HFFc6 (cell line): ENCODE data around the gene PEF1. TPM values are rescaled to one million over a fixed set of nuclear protein-coding genes. Genes with fewer than 3 reads are reported as not detected.

Experiments
- DNase-seq: peaks from one replicate; pipeline ENCODE4 v3.0.0-alpha.2; 2018
- H3K27ac Mint-ChIP-seq: 2 replicates; pipeline ENCODE4 v1.8.0; 2020; ENCODE audit warnings: mild to moderate bottlenecking, mixed read lengths
- H3K27me3 Mint-ChIP-seq: 2 replicates; pipeline ENCODE4 v1.8.0; 2021; ENCODE audit warnings: mild to moderate bottlenecking, moderate library complexity, mixed read lengths; ENCODE audit not compliant: insufficient read depth
- H3K36me3 Mint-ChIP-seq: 2 replicates; pipeline ENCODE4 v1.8.0; 2021; ENCODE audit warnings: low read depth, mixed read lengths
- H3K4me1 Mint-ChIP-seq: 2 replicates; pipeline ENCODE4 v1.8.0; 2020; ENCODE audit warnings: low read depth, mixed read lengths
- H3K4me3 Mint-ChIP-seq: 2 replicates; pipeline ENCODE4 v1.8.0; 2020; ENCODE audit warnings: mild to moderate bottlenecking, moderate library complexity, mixed read lengths
- H3K9me3 Mint-ChIP-seq: 2 replicates; pipeline ENCODE4 v1.8.0; 2020; ENCODE audit warnings: mild to moderate bottlenecking, mixed read lengths
- total RNA-seq, 6 experiments: library from RNA; stranded (reverse); fragmentation: NEBNext Ultra II Directional; extraction: Animal tissue kit (Norgen Biotek cat#: 25700); gene quantifications; 2 replicates in 1 of 6; 3 replicates in 5 of 6; pipeline ENCODE4 v1.2.3, GENCODE V29; 2021
- TF ChIP-seq, protein P1 (sequence below): fragments of 200-600 bp; sonication (generic); IDR thresholded peaks from 2 replicates; pipeline ENCODE4 v1.5.0; 2021; ENCODE audit warnings: antibody characterized with exemption, mild to moderate bottlenecking

The PEF1 gene
- total RNA-seq, 6 experiments from 2014 or later: 65.8 to 81.3 (median 69.3) TPM

DNA sequence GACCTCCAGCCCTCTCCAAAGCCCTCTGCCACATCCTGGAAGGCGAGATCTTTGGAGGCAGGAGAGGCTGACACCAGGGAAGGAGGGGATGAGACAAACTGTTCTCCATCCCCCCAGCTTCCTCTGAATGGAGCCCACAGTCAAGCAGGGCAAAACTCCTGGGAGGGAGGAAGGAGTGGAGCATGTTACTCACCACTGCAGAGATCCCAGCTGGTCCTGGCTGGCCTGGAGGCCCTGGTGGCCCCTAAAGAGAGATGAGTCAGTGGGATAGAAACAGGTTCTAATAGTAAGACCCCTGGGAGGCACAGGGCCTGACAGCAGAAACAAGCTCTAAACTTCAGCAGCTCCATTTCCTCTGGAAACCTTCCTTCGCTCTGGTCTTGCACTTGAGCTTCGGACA is 14.0 kb upstream of the PEF1 start:
- Mint-ChIP-seq H3K36me3 (peaks cover 14% of the 10 kb centered on the region), H3K27me3 (no peaks in the 10 kb centered on the region; the same call in 1 of the 2 replicates), H3K27ac (no peak overlapping the region)

DNA sequence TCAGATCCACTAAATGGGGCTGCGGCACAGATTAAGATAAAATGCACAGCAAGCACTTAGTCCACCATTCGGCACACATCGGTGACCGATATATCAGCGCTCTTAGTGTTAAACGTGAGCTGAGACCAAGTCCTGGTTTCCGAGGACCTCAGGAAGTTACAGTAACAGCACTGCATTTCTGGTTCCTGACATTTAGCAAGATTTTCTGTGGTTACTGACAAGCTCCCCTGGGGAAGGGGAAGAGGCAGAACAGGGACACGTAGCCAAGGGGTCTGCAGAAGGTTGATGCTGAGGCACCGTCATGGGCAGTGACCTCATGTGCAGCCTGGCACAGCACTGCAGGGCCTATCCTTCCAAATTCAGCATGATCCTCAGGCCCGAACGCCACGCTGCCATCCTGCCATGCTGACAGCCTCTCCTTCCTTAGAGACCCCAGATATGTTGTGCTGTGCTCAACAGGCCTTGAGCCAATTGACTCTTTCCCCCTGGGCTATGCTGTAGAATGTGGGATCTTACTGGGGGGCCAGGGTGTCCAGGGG is 13.4 kb upstream of the PEF1 start:
- Mint-ChIP-seq H3K36me3 (peaks cover 21% of the 10 kb centered on the region), H3K27ac (no peak overlapping the region), H3K4me1 (peaks cover 8% of the 10 kb centered on the region; the same call in 1 of the 2 replicates), H3K4me3 (no peak overlapping the region), H3K27me3 (no peaks in the 10 kb centered on the region; the same call in 1 of the 2 replicates), H3K9me3 (no peaks in the 10 kb centered on the region)
- no peak for DNase-seq
- TF ChIP-seq, protein P1, sequence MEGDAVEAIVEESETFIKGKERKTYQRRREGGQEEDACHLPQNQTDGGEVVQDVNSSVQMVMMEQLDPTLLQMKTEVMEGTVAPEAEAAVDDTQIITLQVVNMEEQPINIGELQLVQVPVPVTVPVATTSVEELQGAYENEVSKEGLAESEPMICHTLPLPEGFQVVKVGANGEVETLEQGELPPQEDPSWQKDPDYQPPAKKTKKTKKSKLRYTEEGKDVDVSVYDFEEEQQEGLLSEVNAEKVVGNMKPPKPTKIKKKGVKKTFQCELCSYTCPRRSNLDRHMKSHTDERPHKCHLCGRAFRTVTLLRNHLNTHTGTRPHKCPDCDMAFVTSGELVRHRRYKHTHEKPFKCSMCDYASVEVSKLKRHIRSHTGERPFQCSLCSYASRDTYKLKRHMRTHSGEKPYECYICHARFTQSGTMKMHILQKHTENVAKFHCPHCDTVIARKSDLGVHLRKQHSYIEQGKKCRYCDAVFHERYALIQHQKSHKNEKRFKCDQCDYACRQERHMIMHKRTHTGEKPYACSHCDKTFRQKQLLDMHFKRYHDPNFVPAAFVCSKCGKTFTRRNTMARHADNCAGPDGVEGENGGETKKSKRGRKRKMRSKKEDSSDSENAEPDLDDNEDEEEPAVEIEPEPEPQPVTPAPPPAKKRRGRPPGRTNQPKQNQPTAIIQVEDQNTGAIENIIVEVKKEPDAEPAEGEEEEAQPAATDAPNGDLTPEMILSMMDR: no peak

More for the DNA sequence above, 14.0 kb upstream of the PEF1 start:
- TF ChIP-seq, protein P1: no peak
- H3K4me3 Mint-ChIP-seq: no peak overlapping the region
- H3K4me1 Mint-ChIP-seq: peaks cover 8% of the 10 kb centered on the region; the same call in 1 of the 2 replicates
- H3K9me3 Mint-ChIP-seq: no peaks in the 10 kb centered on the region
- DNase-seq: peak; percentile 26

- TF ChIP-seq, protein P1: no peak
- H3K36me3 Mint-ChIP-seq: peaks cover 26% of the 10 kb centered on the region
- H3K4me3 Mint-ChIP-seq: no peak overlapping the region
- H3K27ac Mint-ChIP-seq: no peak overlapping the region
- H3K27me3 Mint-ChIP-seq: no peaks in the 10 kb centered on the region
- H3K9me3 Mint-ChIP-seq: no peaks in the 10 kb centered on the region
- peaks cover 8% of the 10 kb centered on the region; the same call in 1 of the 2 replicates for H3K4me1 Mint-ChIP-seq
- no peak for DNase-seq
Observed at GRCh38 chr1:31657020-31657804, 12.5 kb upstream of the PEF1 start.

GRCh38 chr1:31655756-31656155 is 11.1 kb upstream of the PEF1 start:
- H3K36me3 Mint-ChIP-seq: peaks cover 26% of the 10 kb centered on the region
- DNase-seq: no peak
- TF ChIP-seq, protein P1: no peak
- H3K4me1 Mint-ChIP-seq: peaks cover 14% of the 10 kb centered on the region; the same call in 1 of the 2 replicates
- H3K27me3 Mint-ChIP-seq: no peaks in the 10 kb centered on the region
- no peak overlapping the region for H3K4me3 Mint-ChIP-seq
- no peaks in the 10 kb centered on the region for H3K9me3 Mint-ChIP-seq
- no peak overlapping the region for H3K27ac Mint-ChIP-seq

DNA sequence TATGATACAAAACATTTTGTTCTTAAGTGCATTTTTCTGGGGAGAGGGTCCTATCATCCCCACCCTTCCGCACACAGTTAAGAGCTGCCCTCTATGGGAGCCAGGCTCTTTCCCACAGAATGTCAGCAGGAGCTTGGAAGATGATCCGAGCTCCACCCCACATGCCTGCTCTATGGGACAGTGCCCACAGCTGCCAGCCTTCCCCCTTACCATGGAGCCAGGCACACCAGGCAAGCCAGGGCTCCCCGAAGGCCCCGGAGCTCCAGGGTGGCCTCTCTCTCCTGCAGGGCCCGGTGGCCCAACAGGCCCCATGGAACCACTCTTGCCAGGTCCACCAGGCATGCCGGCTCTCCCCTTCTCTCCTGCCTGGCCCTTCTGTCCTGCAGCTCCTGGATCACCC is 10.4 kb upstream of the PEF1 start:
- H3K4me3 Mint-ChIP-seq: no peak overlapping the region
- H3K27ac Mint-ChIP-seq: no peak overlapping the region
- TF ChIP-seq, protein P1: no peak
- H3K36me3 Mint-ChIP-seq: peaks cover 26% of the 10 kb centered on the region
- peaks cover 21% of the 10 kb centered on the region; the same call in 1 of the 2 replicates for H3K4me1 Mint-ChIP-seq
- H3K27me3 Mint-ChIP-seq: no peaks in the 10 kb centered on the region
- H3K9me3 Mint-ChIP-seq: no peaks in the 10 kb centered on the region
- DNase-seq: no peak
